ENCODE results near the gene UBAC2. TPM values are rescaled to one million over a fixed set of nuclear protein-coding genes. Genes with fewer than 3 reads are reported as not detected.

The UBAC2 gene
- total RNA-seq, 1 experiment from 2014 or later, result 45.8 TPM

GRCh38 chr13:99154064-99154463 lies 46.6 kb upstream of the UBAC2 start:
- H3K4me1 ChIP-seq (ENCODE audit: insufficient read depth, low read length, poor library complexity, severe bottlenecking), result no peaks in the 10 kb centered on the region
- CTCF ChIA-PET, result no interaction called here
- BruUV-seq (replicated peaks), result no TSS peak

DNA sequence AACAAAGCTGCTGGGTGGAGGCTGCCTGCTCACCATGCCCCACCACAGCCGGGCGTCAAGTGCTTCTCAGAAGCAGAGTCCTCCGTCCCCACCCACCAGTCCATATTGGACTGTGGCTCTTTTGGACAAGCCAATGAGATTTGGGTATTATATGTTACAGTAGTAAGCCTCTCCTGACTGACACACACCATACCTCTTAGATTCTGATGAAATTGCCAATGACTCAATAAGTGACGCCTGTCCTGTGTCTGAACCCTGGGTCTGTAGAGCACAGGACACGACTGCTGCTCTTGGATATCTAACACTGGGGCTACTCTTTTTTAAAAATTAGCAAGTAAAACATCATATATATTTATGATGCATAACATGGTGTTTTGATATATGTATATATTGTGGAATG lies 44.8 kb upstream of the UBAC2 start:
- intact Hi-C loops (cut with micrococcal nuclease; ENCODE audit: unreplicated experiment), result no loop called here
- Histone ChIP-seq H3K4me1 (ENCODE audit: insufficient read depth, low read length, poor library complexity, severe bottlenecking) (no peaks in the 10 kb centered on the region), H3K9me3 (ENCODE audit: low read depth, low read length, poor library complexity, severe bottlenecking) (no peaks in the 10 kb centered on the region), H3K27ac (ENCODE audit: low read depth, low read length, poor library complexity, severe bottlenecking) (no peak overlapping the region), H3K27me3 (replicated peaks; ENCODE audit: insufficient read depth, low read depth, low read length, poor library complexity) (no peaks in the 10 kb centered on the region), H3K4me3 (ENCODE audit: low read depth, low read length, poor library complexity, severe bottlenecking) (no peak overlapping the region), H3K36me3 (ENCODE audit: insufficient read depth, low read length, poor library complexity, severe bottlenecking) (no peaks in the 10 kb centered on the region)
- ChIA-PET CTCF (no interaction called here), POLR2A (ENCODE audit: low non-redundant PET) (no interaction called here)
- DNase-seq (ENCODE audit: low spot score), result no peak
- no TSS peak for BruUV-seq (replicated peaks)
- TF ChIP-seq EZH2 (IDR thresholded peaks at IDR 0.05; ENCODE audit: borderline replicate concordance, low read depth, low read length, poor library complexity, severe bottlenecking), result no peak
- TF ChIP-seq, protein P1, sequence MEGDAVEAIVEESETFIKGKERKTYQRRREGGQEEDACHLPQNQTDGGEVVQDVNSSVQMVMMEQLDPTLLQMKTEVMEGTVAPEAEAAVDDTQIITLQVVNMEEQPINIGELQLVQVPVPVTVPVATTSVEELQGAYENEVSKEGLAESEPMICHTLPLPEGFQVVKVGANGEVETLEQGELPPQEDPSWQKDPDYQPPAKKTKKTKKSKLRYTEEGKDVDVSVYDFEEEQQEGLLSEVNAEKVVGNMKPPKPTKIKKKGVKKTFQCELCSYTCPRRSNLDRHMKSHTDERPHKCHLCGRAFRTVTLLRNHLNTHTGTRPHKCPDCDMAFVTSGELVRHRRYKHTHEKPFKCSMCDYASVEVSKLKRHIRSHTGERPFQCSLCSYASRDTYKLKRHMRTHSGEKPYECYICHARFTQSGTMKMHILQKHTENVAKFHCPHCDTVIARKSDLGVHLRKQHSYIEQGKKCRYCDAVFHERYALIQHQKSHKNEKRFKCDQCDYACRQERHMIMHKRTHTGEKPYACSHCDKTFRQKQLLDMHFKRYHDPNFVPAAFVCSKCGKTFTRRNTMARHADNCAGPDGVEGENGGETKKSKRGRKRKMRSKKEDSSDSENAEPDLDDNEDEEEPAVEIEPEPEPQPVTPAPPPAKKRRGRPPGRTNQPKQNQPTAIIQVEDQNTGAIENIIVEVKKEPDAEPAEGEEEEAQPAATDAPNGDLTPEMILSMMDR (conservative IDR thresholded peaks at IDR 0.05; ENCODE audit: low read depth, low read length), result no peak

More at GRCh38 chr13:99154064-99154463, 46.6 kb upstream of the UBAC2 start:
- Histone ChIP-seq H3K4me3 (ENCODE audit: low read depth, low read length, poor library complexity, severe bottlenecking) (no peak overlapping the region), H3K36me3 (ENCODE audit: insufficient read depth, low read length, poor library complexity, severe bottlenecking) (no peaks in the 10 kb centered on the region), H3K9me3 (ENCODE audit: low read depth, low read length, poor library complexity, severe bottlenecking) (no peaks in the 10 kb centered on the region), H3K27ac (ENCODE audit: low read depth, low read length, poor library complexity, severe bottlenecking) (no peak overlapping the region), H3K27me3 (replicated peaks; ENCODE audit: insufficient read depth, low read depth, low read length, poor library complexity) (no peaks in the 10 kb centered on the region)
- POLR2A ChIA-PET (ENCODE audit: low non-redundant PET), result no interaction called here
- TF ChIP-seq EZH2 (IDR thresholded peaks at IDR 0.05; ENCODE audit: borderline replicate concordance, low read depth, low read length, poor library complexity, severe bottlenecking), result no peak
- TF ChIP-seq, protein P1 (conservative IDR thresholded peaks at IDR 0.05; ENCODE audit: low read depth, low read length), result no peak
- DNase-seq (ENCODE audit: low spot score), result no peak
- intact Hi-C loops (cut with micrococcal nuclease; ENCODE audit: unreplicated experiment), result no loop called here

DNA sequence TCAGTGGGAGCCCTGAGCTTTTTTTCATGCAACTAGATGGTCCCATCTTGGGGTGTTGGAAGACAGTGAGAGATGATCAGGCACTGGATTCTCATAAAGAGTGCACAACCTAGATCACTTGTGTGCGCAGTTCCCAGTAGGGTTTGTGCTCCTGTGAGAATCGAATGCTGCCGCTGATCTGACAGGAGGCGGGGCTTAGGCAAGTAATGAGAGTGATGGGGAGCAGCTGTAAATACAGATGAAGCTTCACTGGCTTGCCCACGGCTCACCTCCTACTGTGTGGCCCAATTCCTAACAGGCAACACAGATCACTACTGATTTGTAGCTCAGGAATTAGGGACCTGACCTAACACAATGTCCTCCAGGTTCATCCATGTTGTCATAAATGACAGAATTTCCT lies 43.6 kb upstream of the UBAC2 start:
- POLR2A ChIA-PET (ENCODE audit: low non-redundant PET), result no interaction called here
- TF ChIP-seq, protein P1 (conservative IDR thresholded peaks at IDR 0.05; ENCODE audit: low read depth, low read length), result no peak
- no peak for TF ChIP-seq EZH2 (IDR thresholded peaks at IDR 0.05; ENCODE audit: borderline replicate concordance, low read depth, low read length, poor library complexity, severe bottlenecking)
- Histone ChIP-seq H3K27ac (ENCODE audit: low read depth, low read length, poor library complexity, severe bottlenecking) (no peak overlapping the region), H3K9me3 (ENCODE audit: low read depth, low read length, poor library complexity, severe bottlenecking) (no peaks in the 10 kb centered on the region), H3K4me3 (ENCODE audit: low read depth, low read length, poor library complexity, severe bottlenecking) (no peak overlapping the region), H3K27me3 (replicated peaks; ENCODE audit: insufficient read depth, low read depth, low read length, poor library complexity) (no peaks in the 10 kb centered on the region), H3K36me3 (ENCODE audit: insufficient read depth, low read length, poor library complexity, severe bottlenecking) (no peaks in the 10 kb centered on the region), H3K4me1 (ENCODE audit: insufficient read depth, low read length, poor library complexity, severe bottlenecking) (no peaks in the 10 kb centered on the region)
- no TSS peak for BruUV-seq (replicated peaks)
- intact Hi-C loops (cut with micrococcal nuclease; ENCODE audit: unreplicated experiment), result no loop called here
- DNase-seq (ENCODE audit: low spot score), result no peak
- CTCF ChIA-PET, result no interaction called here
